GM12878 (cell line): ENCODE data around the gene ZCCHC24. TPM values are rescaled to one million over a fixed set of nuclear protein-coding genes. Genes with fewer than 3 reads are reported as not detected.

Experiments
- ATAC-seq: fragments of 200-7000 bp; cut with Tn5 transposase; 3 replicates; pipeline ENCODE4 v1.9.1; 2020; ENCODE audit warnings: mild to moderate bottlenecking, moderate library complexity
- BruUV-seq: library from RNA; stranded (reverse); fragments of 400-500 nt; replicated peaks from 2 replicates; lab custom pipeline; 2021; lab: Mats Ljungman, UMichigan
- CTCF ChIA-PET: fragments of 300-600 bp; sonication (Branson Sonifier 250); formaldehyde crosslinking; extraction: SDS; loops from one replicate; lab custom pipeline; 2021; ENCODE audit warnings: inconsistent platforms; lab: Yijun Ruan, JAX
- POLR2A ChIA-PET: fragments of 350-600 bp; formaldehyde crosslinking; extraction: SDS; loops from one replicate; lab custom pipeline; 2021; ENCODE audit warnings: inconsistent platforms; lab: Charles Lee
- RAD21 ChIA-PET: fragments of 300-600 bp; sonication (Branson Sonifier 250); formaldehyde crosslinking; loops from one replicate; lab custom pipeline; 2023; ENCODE audit warnings: antibody characterized with exemption; ENCODE audit not compliant: unreplicated experiment; lab: Charles Lee
- SMC1A ChIA-PET: fragments of 300-600 bp; sonication (Branson Sonifier 250); formaldehyde crosslinking; loops from one replicate; lab custom pipeline; 2023; ENCODE audit not compliant: unreplicated experiment, uncharacterized antibody; lab: Charles Lee
- DNase-seq: peaks from one replicate; pipeline ENCODE4 v3.0.0-alpha.2; 2011; ENCODE audit warnings: low read depth, low spot score
- FAIRE-seq: peaks from 3 replicates; lab custom pipeline; 2011; peaks lifted over from hg19 to GRCh38; lab: Jason Lieb, UNC
- H2AFZ ChIP-seq: 2 replicates; pipeline ENCODE4 v1.6.0; 2011; ENCODE audit warnings: low read depth, low read length, control low read depth; ENCODE audit not compliant: control insufficient read depth
- H3K27ac ChIP-seq: 2 replicates; pipeline ENCODE4 v1.5.1; 2011; ENCODE audit warnings: control low read depth; ENCODE audit not compliant: control insufficient read depth, insufficient read depth
- H3K27me3 ChIP-seq, 2 experiments: replicated peaks in 1 of 2; 2 replicates each; pipeline versions ENCODE4 v1.6.0 to v1.6.1; 2011; ENCODE audit warnings: low read length in 1 of 2; ENCODE audit not compliant: control insufficient read depth in 2 of 2, insufficient read depth in 2 of 2
- H3K36me3 ChIP-seq, 2 experiments: 2 replicates each; pipeline ENCODE4 v1.5.1; 2011; ENCODE audit warnings: low read length in 1 of 2; ENCODE audit not compliant: control insufficient read depth in 2 of 2, insufficient read depth in 2 of 2
- H3K4me1 ChIP-seq: 2 replicates; pipeline ENCODE4 v1.6.1; 2011; ENCODE audit warnings: mild to moderate bottlenecking, low read length, moderate library complexity, mixed read lengths; ENCODE audit not compliant: control insufficient read depth, insufficient read depth
- H3K4me2 ChIP-seq: 2 replicates; pipeline ENCODE4 v1.6.0; 2011; ENCODE audit warnings: control low read depth; ENCODE audit not compliant: control insufficient read depth, insufficient read depth
- H3K4me3 ChIP-seq: fragments of 200-600 bp; sonication (generic); 2 replicates; pipeline ENCODE4 v1.5.1; 2016
- H3K79me2 ChIP-seq: 2 replicates; pipeline ENCODE4 v1.6.0; 2011; ENCODE audit warnings: low read length; ENCODE audit not compliant: control insufficient read depth, insufficient read depth
- H3K9ac ChIP-seq: 2 replicates; pipeline ENCODE4 v1.8.0; 2011; ENCODE audit warnings: low read length, control low read depth, mixed read lengths; ENCODE audit not compliant: control insufficient read depth, insufficient read depth
- H3K9me3 ChIP-seq: replicated peaks from 3 replicates; pipeline ENCODE4 v1.5.1; 2011; ENCODE audit warnings: mild to moderate bottlenecking, low read length; ENCODE audit not compliant: control insufficient read depth, insufficient read depth
- H4K20me1 ChIP-seq: 2 replicates; pipeline ENCODE4 v1.6.0; 2011; ENCODE audit not compliant: control insufficient read depth, insufficient read depth
- BCL11A ChIP-seq: IDR thresholded peaks from 2 replicates; pipeline ENCODE4 v1.6.1; 2011; ENCODE audit warnings: low read depth, low read length
- BMI1 ChIP-seq: fragments of 450-650 bp; IDR thresholded peaks from 2 replicates; pipeline ENCODE4 v1.6.1; 2016; ENCODE audit warnings: mild to moderate bottlenecking, moderate library complexity, borderline replicate concordance
- BRCA1 ChIP-seq: IDR thresholded peaks from 2 replicates; pipeline ENCODE4 v1.6.1; 2011; ENCODE audit warnings: low read depth, low read length, improper control_type of control experiment
- CBX3 ChIP-seq: fragments of 200-600 bp; sonication (generic); IDR thresholded peaks from 2 replicates; pipeline ENCODE4 v1.6.1; 2016; ENCODE audit warnings: low read depth, borderline replicate concordance
- CREM ChIP-seq: IDR thresholded peaks from 2 replicates; pipeline ENCODE4 v1.6.1; 2014; ENCODE audit warnings: antibody characterized with exemption, low read depth
- HDGF ChIP-seq: fragments of 450-650 bp; IDR thresholded peaks from 2 replicates; pipeline ENCODE4 v1.6.1; 2016; ENCODE audit warnings: antibody characterized with exemption
- JUND ChIP-seq: IDR thresholded peaks from 2 replicates; pipeline ENCODE4 v1.6.1; 2012; ENCODE audit warnings: low read depth, mild to moderate bottlenecking, low read length, improper control_type of control experiment, moderate library complexity
- KLF5 ChIP-seq: fragments of 450-650 bp; IDR thresholded peaks from 2 replicates; pipeline ENCODE4 v1.6.1; 2014; ENCODE audit warnings: mild to moderate bottlenecking; ENCODE audit not compliant: partially characterized antibody
- MTA3 ChIP-seq: IDR thresholded peaks from 2 replicates; pipeline ENCODE4 v1.6.1; 2012; ENCODE audit warnings: low read length, inconsistent platforms, borderline replicate concordance
- MYC ChIP-seq: IDR thresholded peaks from 2 replicates; pipeline ENCODE4 v1.6.1; 2011; ENCODE audit warnings: mild to moderate bottlenecking, low read length, moderate library complexity, inconsistent platforms; ENCODE audit not compliant: insufficient read depth, insufficient replicate concordance, insufficient read length, severe bottlenecking
- PAX8 ChIP-seq: fragments of 450-650 bp; IDR thresholded peaks from 2 replicates; pipeline ENCODE4 v1.6.1; 2017; ENCODE audit warnings: mild to moderate bottlenecking, moderate library complexity
- PBX3 ChIP-seq: IDR thresholded peaks from 2 replicates; pipeline ENCODE4 v1.6.1; 2011; ENCODE audit warnings: mild to moderate bottlenecking, low read depth, low read length, moderate library complexity; ENCODE audit not compliant: insufficient replicate concordance
- SREBF2 ChIP-seq: IDR thresholded peaks from 2 replicates; pipeline ENCODE4 v1.6.1; 2012; ENCODE audit warnings: mild to moderate bottlenecking, low read length
- SRF ChIP-seq, 2 experiments: IDR thresholded peaks; 2 replicates each; pipeline ENCODE4 v1.6.1; 2011; ENCODE audit warnings: low read depth in 2 of 2, low read length in 2 of 2, mild to moderate bottlenecking in 1 of 2, moderate library complexity in 1 of 2
- SUPT20H ChIP-seq: IDR thresholded peaks from 2 replicates; pipeline ENCODE4 v1.6.1; 2011; ENCODE audit warnings: low read depth, mild to moderate bottlenecking, low read length, moderate library complexity, borderline replicate concordance; ENCODE audit not compliant: control insufficient read depth
- ZBTB33 ChIP-seq: fragments of 450-650 bp; IDR thresholded peaks from 2 replicates; pipeline ENCODE4 v1.6.1; 2017; ENCODE audit warnings: mild to moderate bottlenecking
- ZNF384 ChIP-seq: IDR thresholded peaks from 2 replicates; pipeline ENCODE4 v1.6.1; 2012; ENCODE audit warnings: low read depth, mild to moderate bottlenecking, low read length, improper control_type of control experiment, borderline replicate concordance
- WGBS: methylation state at CpG from one replicate; pipeline ENCODE4 v1.1.6; 2016; ENCODE audit warnings: low lambda C conversion rate; ENCODE audit not compliant: insufficient replicate concordance, insufficient coverage; ENCODE audit errors: missing lambda C conversion rate; 5-methylcytosine and 5-hydroxymethylcytosine counted together
- in situ Hi-C: fragments of 300-500 bp; cut with MboI; formaldehyde crosslinking; loops from 9 replicates; pipeline ENCODE4 v1.14.3; 2018; ENCODE audit warnings: mixed read lengths
- intact Hi-C: fragments of 100-400 bp; cut with micrococcal nuclease; formaldehyde crosslinking; loops from one replicate; pipeline ENCODE4 v1.14.2; 2022; ENCODE audit not compliant: unreplicated experiment
- polyA plus RNA-seq, 11 experiments: library from polyadenylated mRNA; depleted of rRNA in 4 of 11; unstranded in 6 of 11; stranded (reverse) in 5 of 11; fragments of >200 nt; fragmentation: Nextera tagmentation in 4 of 11; fragmentation: Illumina TruSeq in 1 of 11; extraction: Ambion mirVana in 4 of 11; extraction: Trizol in 1 of 11; gene quantifications; 1 replicate in 1 of 11; 2 replicates in 10 of 11; pipeline versions ENCODE4 v1.2.1 to v1.2.3, GENCODE V29; 2011 to 2016; ENCODE audit warnings: inconsistent platforms in 2 of 11, missing spikeins in 2 of 11, low read depth in 1 of 11
- total RNA-seq, 4 experiments: library from RNA; depleted of rRNA in 3 of 4; stranded (reverse); fragments of >200 nt in 3 of 4; fragmentation: Illumina TruSeq in 1 of 4; extraction: Trizol in 1 of 4; gene quantifications; 2 replicates each; pipeline versions ENCODE4 v1.2.1 to v1.2.3, GENCODE V29; 2013 to 2021
- TF ChIP-seq, protein P1 (sequence below): fragments of 450-650 bp; formaldehyde crosslinking; IDR thresholded peaks from 2 replicates; pipeline ENCODE4 v1.4.0; 2020; ENCODE audit warnings: mild to moderate bottlenecking, moderate library complexity

ZCCHC24 gene
- total and polyA plus RNA-seq, 10 of the 15 experiments (the other 5 are each of a cell fraction or from before 2014, with no cell fraction given) = 0.02 to 0.62 (median 0.04) TPM; not detected in 4

DNA sequence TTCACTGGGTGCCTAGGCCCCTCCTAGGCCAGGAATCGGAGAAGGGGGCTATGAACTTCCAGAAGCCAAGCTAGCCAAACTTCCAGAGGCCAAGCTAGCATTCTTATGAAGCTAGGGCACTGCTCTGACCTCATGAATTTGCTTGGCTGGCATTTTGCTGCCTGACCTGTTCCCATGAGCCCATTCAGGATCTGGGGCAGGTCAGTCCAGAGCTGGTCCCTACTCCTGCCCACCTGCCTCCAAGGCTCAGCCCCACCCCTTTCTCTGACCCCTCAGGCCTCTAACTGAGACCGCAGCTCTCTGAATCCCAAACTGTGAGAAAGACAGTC lies 99.4 kb downstream of the ZCCHC24 start:
- Histone ChIP-seq H3K9ac (no peak overlapping the region), H3K27ac (no peak overlapping the region), H4K20me1 (no peaks in the 10 kb centered on the region; the same call in 1 of the 2 replicates), H3K27me3 (no peaks in the 10 kb centered on the region), H3K4me1 (peaks cover 12% of the 10 kb centered on the region), H3K36me3 (peaks cover 8 to 19% of the 10 kb centered on the region in 2 experiments; a peak in 3 of 4 replicates), H3K79me2 (peaks cover 38% of the 10 kb centered on the region), H3K4me3 (no peak overlapping the region), H2AFZ (no peak overlapping the region), H3K9me3 (no peaks in the 10 kb centered on the region), H3K4me2 (no peak overlapping the region)
- DNase-seq (no peak), FAIRE-seq (no peak), ATAC-seq (no peak)
- SMC1A ChIA-PET = interaction anchor here (0.6 to 3.5 kb wide), 9 partner anchors 9 to 100 kb away, joined by 3 to 18 read pairs (median 4); no protein-coding TSS in a partner anchor
- RAD21 ChIA-PET = interaction anchor here (0.7 to 4.6 kb wide), 13 partner anchors 11 to 107 kb away, joined by 3 to 36 read pairs (median 6); no protein-coding TSS in a partner anchor
- intact Hi-C loops (loop anchor here (2.0 kb wide), 1 partner anchor 59 kb away; no protein-coding TSS in a partner anchor), in situ Hi-C loops (no loop called here)
- TF ChIP-seq BMI1 (no peak), HDGF (no peak), ZNF384 (no peak), MTA3 (no peak), SREBF2 (no peak), MYC (no peak), JUND (no peak), BRCA1 (no peak), BCL11A (no peak), ZBTB33 (no peak), CREM (no peak), SRF (IDR thresholded peaks at IDR 0.05; ENCODE audit: low read depth in 2 of 2, low read length in 2 of 2) (no peak), PAX8 (no peak), CBX3 (no peak), SUPT20H (no peak), KLF5 (no peak), PBX3 (no peak)
- TF ChIP-seq, protein P1, sequence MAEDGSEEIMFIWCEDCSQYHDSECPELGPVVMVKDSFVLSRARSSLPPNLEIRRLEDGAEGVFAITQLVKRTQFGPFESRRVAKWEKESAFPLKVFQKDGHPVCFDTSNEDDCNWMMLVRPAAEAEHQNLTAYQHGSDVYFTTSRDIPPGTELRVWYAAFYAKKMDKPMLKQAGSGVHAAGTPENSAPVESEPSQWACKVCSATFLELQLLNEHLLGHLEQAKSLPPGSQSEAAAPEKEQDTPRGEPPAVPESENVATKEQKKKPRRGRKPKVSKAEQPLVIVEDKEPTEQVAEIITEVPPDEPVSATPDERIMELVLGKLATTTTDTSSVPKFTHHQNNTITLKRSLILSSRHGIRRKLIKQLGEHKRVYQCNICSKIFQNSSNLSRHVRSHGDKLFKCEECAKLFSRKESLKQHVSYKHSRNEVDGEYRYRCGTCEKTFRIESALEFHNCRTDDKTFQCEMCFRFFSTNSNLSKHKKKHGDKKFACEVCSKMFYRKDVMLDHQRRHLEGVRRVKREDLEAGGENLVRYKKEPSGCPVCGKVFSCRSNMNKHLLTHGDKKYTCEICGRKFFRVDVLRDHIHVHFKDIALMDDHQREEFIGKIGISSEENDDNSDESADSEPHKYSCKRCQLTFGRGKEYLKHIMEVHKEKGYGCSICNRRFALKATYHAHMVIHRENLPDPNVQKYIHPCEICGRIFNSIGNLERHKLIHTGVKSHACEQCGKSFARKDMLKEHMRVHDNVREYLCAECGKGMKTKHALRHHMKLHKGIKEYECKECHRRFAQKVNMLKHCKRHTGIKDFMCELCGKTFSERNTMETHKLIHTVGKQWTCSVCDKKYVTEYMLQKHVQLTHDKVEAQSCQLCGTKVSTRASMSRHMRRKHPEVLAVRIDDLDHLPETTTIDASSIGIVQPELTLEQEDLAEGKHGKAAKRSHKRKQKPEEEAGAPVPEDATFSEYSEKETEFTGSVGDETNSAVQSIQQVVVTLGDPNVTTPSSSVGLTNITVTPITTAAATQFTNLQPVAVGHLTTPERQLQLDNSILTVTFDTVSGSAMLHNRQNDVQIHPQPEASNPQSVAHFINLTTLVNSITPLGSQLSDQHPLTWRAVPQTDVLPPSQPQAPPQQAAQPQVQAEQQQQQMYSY (CRISPR knock-in tag) = no peak
- whole genome bisulfite sequencing = 50% methylated on average over 2 of the region's 2 CpGs
- BruUV-seq = no TSS peak
- POLR2A ChIA-PET = interaction anchor here (0.9 to 3.7 kb wide), 3 partner anchors 11 to 98 kb away, joined by 3 to 15 read pairs (median 3); no protein-coding TSS in a partner anchor
- CTCF ChIA-PET = interaction anchor here (0.9 to 5.4 kb wide), 16 partner anchors 9 to 143 kb away, joined by 3 to 27 read pairs (median 6); no protein-coding TSS in a partner anchor
